Mammary epithelial cell (primary cell): ENCODE data around the gene SC5D.

ENCODE experiments used
- EZH2 ChIP-seq: IDR thresholded peaks from 2 replicates; pipeline ENCODE4 v1.6.1; 2012; ENCODE audit warnings: low read length, inconsistent platforms, borderline replicate concordance
- TF ChIP-seq, protein P1 (sequence below), 2 donors: IDR thresholded peaks in 1 of 2; conservative IDR thresholded peaks in 1 of 2; 2 replicates each; pipeline ENCODE4 v1.5.1; 2011 to 2012; ENCODE audit warnings: inconsistent platforms in 2 of 2, low read length in 2 of 2, mild to moderate bottlenecking in 2 of 2, control low read depth in 1 of 2, low read depth in 1 of 2; ENCODE audit not compliant: insufficient read depth in 1 of 2; ENCODE audit errors: extremely low read depth in 1 of 2

- TF ChIP-seq, protein P1, sequence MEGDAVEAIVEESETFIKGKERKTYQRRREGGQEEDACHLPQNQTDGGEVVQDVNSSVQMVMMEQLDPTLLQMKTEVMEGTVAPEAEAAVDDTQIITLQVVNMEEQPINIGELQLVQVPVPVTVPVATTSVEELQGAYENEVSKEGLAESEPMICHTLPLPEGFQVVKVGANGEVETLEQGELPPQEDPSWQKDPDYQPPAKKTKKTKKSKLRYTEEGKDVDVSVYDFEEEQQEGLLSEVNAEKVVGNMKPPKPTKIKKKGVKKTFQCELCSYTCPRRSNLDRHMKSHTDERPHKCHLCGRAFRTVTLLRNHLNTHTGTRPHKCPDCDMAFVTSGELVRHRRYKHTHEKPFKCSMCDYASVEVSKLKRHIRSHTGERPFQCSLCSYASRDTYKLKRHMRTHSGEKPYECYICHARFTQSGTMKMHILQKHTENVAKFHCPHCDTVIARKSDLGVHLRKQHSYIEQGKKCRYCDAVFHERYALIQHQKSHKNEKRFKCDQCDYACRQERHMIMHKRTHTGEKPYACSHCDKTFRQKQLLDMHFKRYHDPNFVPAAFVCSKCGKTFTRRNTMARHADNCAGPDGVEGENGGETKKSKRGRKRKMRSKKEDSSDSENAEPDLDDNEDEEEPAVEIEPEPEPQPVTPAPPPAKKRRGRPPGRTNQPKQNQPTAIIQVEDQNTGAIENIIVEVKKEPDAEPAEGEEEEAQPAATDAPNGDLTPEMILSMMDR (conservative IDR thresholded peaks at IDR 0.05 in 1 of 2, IDR thresholded peaks at IDR 0.05 in 1 of 2; ENCODE audit: extremely low read depth in 1 of 2, insufficient read depth in 1 of 2, low read depth in 1 of 2, low read length in 2 of 2) = no peak
- no peak for TF ChIP-seq EZH2
Observed at GRCh38 chr11:121255473-121256125, 37.0 kb upstream of the SC5D start.
